PC-3 (cell line): Measurements from ENCODE around the gene ZC3H12C.

Source experiments
- CTCF ChIP-seq: fragments of 300-600 bp; sonication (generic); conservative IDR thresholded peaks from 2 replicates; pipeline ENCODE4 v1.5.1; 2017; ENCODE audit warnings: antibody characterized with exemption, low read depth, mild to moderate bottlenecking, low read length
- EZH2 ChIP-seq: fragments of 300-600 bp; sonication (generic); IDR thresholded peaks from one replicate; pipeline ENCODE4 v1.6.1; 2017; ENCODE audit warnings: antibody characterized with exemption, mild to moderate bottlenecking, low read length; ENCODE audit not compliant: unreplicated experiment
- EZH2phosphoT487 ChIP-seq: fragments of 300-600 bp; sonication (generic); IDR thresholded peaks from 2 replicates; pipeline ENCODE4 v1.6.1; 2018; ENCODE audit warnings: mild to moderate bottlenecking, antibody characterized with exemption, low read length, borderline replicate concordance

GRCh38 chr11:110075847-110076208, 17.4 kb upstream of the ZC3H12C start:
- TF ChIP-seq CTCF (no peak), EZH2 (no peak), EZH2phosphoT487 (no peak)
